K562 (cell line): ENCODE measurements around the gene PCBP4. TPM values are rescaled to one million over a fixed set of nuclear protein-coding genes. Genes with fewer than 3 reads are reported as not detected.

Experiments
- ASH1L ChIP-seq: fragments of 450-650 bp; IDR thresholded peaks from 2 replicates; pipeline ENCODE4 v1.6.1; 2018; ENCODE audit warnings: borderline replicate concordance, mild to moderate bottlenecking, low read depth; ENCODE audit not compliant: partially characterized antibody
- BRD9 ChIP-seq: fragments of 450-650 bp; IDR thresholded peaks from 2 replicates; pipeline ENCODE4 v1.6.1; 2018; ENCODE audit warnings: low read depth; ENCODE audit not compliant: partially characterized antibody
- CHCHD3 ChIP-seq: fragments of 250-450 bp; sonication (Bioruptor Pico); IDR thresholded peaks from 2 replicates; pipeline ENCODE4 v2.1.2; 2022; ENCODE audit warnings: mild to moderate bottlenecking
- CREM ChIP-seq: IDR thresholded peaks from 2 replicates; pipeline ENCODE4 v1.6.1; 2014; ENCODE audit warnings: antibody characterized with exemption, low read depth
- DACH1 ChIP-seq: fragments of 450-650 bp; IDR thresholded peaks from 2 replicates; pipeline ENCODE4 v1.6.1; 2018; ENCODE audit not compliant: partially characterized antibody
- FOXM1 ChIP-seq, 2 experiments: fragments of 450-650 bp in 1 of 2; sonication (generic) in 1 of 2; formaldehyde crosslinking in 1 of 2; IDR thresholded peaks; 2 replicates each; pipeline versions ENCODE4 v1.6.1 to v1.9.0; 2017 to 2022; ENCODE audit warnings: low read depth in 2 of 2, mild to moderate bottlenecking in 2 of 2, missing genetic modification reagents in 1 of 2, moderate library complexity in 1 of 2
- FOXP4 ChIP-seq: sonication (generic); formaldehyde crosslinking; IDR thresholded peaks from 2 replicates; pipeline ENCODE4 v1.8.0; 2022; ENCODE audit warnings: mild to moderate bottlenecking, missing genetic modification reagents, borderline replicate concordance
- JUNB ChIP-seq: fragments of 450-650 bp; formaldehyde crosslinking; conservative IDR thresholded peaks from 2 replicates; pipeline ENCODE4 v1.4.0; 2020; ENCODE audit warnings: mild to moderate bottlenecking
- RBM25 ChIP-seq: fragments of 200-400 bp; formaldehyde crosslinking; IDR thresholded peaks from 2 replicates; pipeline ENCODE4 v1.6.1; 2018; ENCODE audit warnings: low read length, low read depth, moderate library complexity; ENCODE audit not compliant: severe bottlenecking
- RFX1 ChIP-seq: fragments of 450-650 bp; IDR thresholded peaks from 2 replicates; pipeline ENCODE4 v1.6.1; 2016; ENCODE audit warnings: mild to moderate bottlenecking, moderate library complexity
- WHSC1 ChIP-seq: IDR thresholded peaks from one replicate; pipeline ENCODE4 v1.6.1; 2012; ENCODE audit warnings: low read length, control low read depth, inconsistent platforms
- ZNF146 ChIP-seq: IDR thresholded peaks from one replicate; pipeline ENCODE4 v1.6.1; 2018; ENCODE audit warnings: missing compliant biosample characterization; ENCODE audit not compliant: unreplicated experiment
- ZNF232 ChIP-seq: sonication (generic); formaldehyde crosslinking; IDR thresholded peaks from 2 replicates; pipeline ENCODE4 v1.8.0; 2022; ENCODE audit warnings: mild to moderate bottlenecking, missing genetic modification reagents
- ZNF239 ChIP-seq: fragments of 250-450 bp; sonication (Bioruptor Pico); IDR thresholded peaks from 2 replicates; pipeline ENCODE4 v1.4.0; 2020; ENCODE audit warnings: mild to moderate bottlenecking
- ZNF717 ChIP-seq: fragments of 250-450 bp; sonication (Bioruptor Pico); IDR thresholded peaks from 2 replicates; pipeline ENCODE4 v1.5.0; 2021
- polyA plus RNA-seq, 8 experiments: library from polyadenylated mRNA; depleted of rRNA in 4 of 8; stranded (reverse) in 5 of 8; unstranded in 3 of 8; fragments of >200 nt; fragmentation: Nextera tagmentation in 2 of 8; fragmentation: Illumina TruSeq in 1 of 8; extraction: Ambion mirVana in 2 of 8; extraction: Trizol in 1 of 8; gene quantifications; 2 replicates each; pipeline versions ENCODE4 v1.2.1 to v1.2.3, GENCODE V29; 2011 to 2014; ENCODE audit warnings: inconsistent platforms in 1 of 8, missing spikeins in 1 of 8
- total RNA-seq, 7 experiments: library from RNA; depleted of rRNA in 6 of 7; stranded (reverse); fragments of >200 nt in 6 of 7; fragmentation: Illumina TruSeq in 2 of 7; extraction: Trizol in 2 of 7; gene quantifications; 2 replicates each; pipeline versions ENCODE4 v1.2.1 to v1.2.3, GENCODE V29; 2011 to 2021; ENCODE audit warnings: low replicate concordance in 1 of 7
- TF ChIP-seq, protein P1 (sequence below): fragments of 250-450 bp; sonication (Bioruptor Pico); IDR thresholded peaks from 2 replicates; pipeline ENCODE4 v1.4.0; 2020; ENCODE audit warnings: mild to moderate bottlenecking, moderate library complexity, borderline replicate concordance
- TF ChIP-seq, protein P2 (sequence below): fragments of 250-450 bp; sonication (Bioruptor Pico); IDR thresholded peaks from 2 replicates; pipeline ENCODE4 v1.8.0; 2022; ENCODE audit warnings: moderate library complexity, mild to moderate bottlenecking, inconsistent platforms
- TF ChIP-seq, protein P3 (sequence below): sonication (generic); formaldehyde crosslinking; IDR thresholded peaks from 2 replicates; pipeline ENCODE4 v1.8.0; 2023; ENCODE audit warnings: mild to moderate bottlenecking, missing genetic modification reagents

PCBP4 gene
- total and polyA plus RNA-seq, 9 of the 15 experiments (the other 6 are each of a cell fraction or from before 2014, with no cell fraction given) = 0.06 to 5.8 (median 2.6) TPM

DNA sequence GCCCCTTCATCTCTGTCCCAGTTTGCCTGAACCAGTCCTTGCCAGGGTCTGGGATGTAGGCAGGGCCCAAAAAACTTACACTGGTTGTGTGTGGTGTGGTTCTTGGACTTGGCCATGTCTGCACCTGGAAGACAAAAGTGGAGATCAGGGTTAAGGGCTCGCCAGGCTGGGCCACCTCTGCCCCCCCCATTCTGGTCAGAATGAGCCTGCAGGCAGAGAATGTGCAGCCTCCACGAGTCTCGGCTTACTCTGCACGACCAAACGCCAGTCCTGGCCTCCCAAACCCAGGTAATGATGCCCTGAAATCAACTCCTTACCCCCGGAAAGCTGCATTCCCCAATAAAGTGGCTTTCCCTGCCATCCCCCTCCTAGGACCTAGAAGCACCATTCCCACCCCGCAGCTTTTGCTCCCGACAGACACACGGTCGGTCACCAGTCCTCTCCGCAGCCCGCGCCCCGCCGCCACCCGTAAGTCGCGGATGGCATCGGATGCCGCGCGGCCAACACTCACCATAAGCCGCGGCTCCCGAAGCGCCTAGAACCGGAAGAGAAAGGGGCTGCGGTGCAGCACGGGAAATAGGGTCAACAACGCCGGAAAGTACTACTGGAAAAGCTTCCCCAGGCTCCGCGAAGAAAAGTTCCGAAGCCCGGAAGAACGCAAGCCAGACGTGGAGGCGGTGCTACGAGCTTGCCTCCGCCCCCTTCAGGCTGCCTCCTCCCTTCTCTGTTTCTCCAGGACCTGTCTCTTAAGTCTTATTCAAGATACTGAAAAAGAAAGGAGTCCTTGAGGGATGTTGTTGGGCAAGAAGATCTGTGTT, 28.3 kb upstream of the PCBP4 start, which contains the start of gene RPL29 (continued):
- TF ChIP-seq CHCHD3 (no peak), ZNF239 (no peak), WHSC1 (no peak), DACH1 (no peak), ZNF232 (CRISPR knock-in tag) (no peak), FOXM1 (IDR thresholded peaks at IDR 0.05; ENCODE audit: low read depth) (no peak), FOXM1 (CRISPR knock-in tag; IDR thresholded peaks at IDR 0.05; ENCODE audit: low read depth) (no peak), FOXP4 (no peak), ZNF717 (CRISPR knock-in tag) (no peak), ZNF146 (no peak), CREM (peak; percentile 80), ASH1L (no peak), RFX1 (no peak), JUNB (no peak), RBM25 (no peak), BRD9 (peak; percentile 97)
- TF ChIP-seq, protein P1, sequence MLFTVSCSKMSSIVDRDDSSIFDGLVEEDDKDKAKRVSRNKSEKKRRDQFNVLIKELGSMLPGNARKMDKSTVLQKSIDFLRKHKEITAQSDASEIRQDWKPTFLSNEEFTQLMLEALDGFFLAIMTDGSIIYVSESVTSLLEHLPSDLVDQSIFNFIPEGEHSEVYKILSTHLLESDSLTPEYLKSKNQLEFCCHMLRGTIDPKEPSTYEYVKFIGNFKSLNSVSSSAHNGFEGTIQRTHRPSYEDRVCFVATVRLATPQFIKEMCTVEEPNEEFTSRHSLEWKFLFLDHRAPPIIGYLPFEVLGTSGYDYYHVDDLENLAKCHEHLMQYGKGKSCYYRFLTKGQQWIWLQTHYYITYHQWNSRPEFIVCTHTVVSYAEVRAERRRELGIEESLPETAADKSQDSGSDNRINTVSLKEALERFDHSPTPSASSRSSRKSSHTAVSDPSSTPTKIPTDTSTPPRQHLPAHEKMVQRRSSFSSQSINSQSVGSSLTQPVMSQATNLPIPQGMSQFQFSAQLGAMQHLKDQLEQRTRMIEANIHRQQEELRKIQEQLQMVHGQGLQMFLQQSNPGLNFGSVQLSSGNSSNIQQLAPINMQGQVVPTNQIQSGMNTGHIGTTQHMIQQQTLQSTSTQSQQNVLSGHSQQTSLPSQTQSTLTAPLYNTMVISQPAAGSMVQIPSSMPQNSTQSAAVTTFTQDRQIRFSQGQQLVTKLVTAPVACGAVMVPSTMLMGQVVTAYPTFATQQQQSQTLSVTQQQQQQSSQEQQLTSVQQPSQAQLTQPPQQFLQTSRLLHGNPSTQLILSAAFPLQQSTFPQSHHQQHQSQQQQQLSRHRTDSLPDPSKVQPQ (CRISPR knock-in tag) = no peak
- TF ChIP-seq, protein P2, sequence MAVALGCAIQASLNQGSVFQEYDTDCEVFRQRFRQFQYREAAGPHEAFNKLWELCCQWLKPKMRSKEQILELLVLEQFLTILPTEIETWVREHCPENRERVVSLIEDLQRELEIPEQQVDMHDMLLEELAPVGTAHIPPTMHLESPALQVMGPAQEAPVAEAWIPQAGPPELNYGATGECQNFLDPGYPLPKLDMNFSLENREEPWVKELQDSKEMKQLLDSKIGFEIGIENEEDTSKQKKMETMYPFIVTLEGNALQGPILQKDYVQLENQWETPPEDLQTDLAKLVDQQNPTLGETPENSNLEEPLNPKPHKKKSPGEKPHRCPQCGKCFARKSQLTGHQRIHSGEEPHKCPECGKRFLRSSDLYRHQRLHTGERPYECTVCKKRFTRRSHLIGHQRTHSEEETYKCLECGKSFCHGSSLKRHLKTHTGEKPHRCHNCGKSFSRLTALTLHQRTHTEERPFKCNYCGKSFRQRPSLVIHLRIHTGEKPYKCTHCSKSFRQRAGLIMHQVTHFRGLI (CRISPR knock-in tag) = no peak
- TF ChIP-seq, protein P3, sequence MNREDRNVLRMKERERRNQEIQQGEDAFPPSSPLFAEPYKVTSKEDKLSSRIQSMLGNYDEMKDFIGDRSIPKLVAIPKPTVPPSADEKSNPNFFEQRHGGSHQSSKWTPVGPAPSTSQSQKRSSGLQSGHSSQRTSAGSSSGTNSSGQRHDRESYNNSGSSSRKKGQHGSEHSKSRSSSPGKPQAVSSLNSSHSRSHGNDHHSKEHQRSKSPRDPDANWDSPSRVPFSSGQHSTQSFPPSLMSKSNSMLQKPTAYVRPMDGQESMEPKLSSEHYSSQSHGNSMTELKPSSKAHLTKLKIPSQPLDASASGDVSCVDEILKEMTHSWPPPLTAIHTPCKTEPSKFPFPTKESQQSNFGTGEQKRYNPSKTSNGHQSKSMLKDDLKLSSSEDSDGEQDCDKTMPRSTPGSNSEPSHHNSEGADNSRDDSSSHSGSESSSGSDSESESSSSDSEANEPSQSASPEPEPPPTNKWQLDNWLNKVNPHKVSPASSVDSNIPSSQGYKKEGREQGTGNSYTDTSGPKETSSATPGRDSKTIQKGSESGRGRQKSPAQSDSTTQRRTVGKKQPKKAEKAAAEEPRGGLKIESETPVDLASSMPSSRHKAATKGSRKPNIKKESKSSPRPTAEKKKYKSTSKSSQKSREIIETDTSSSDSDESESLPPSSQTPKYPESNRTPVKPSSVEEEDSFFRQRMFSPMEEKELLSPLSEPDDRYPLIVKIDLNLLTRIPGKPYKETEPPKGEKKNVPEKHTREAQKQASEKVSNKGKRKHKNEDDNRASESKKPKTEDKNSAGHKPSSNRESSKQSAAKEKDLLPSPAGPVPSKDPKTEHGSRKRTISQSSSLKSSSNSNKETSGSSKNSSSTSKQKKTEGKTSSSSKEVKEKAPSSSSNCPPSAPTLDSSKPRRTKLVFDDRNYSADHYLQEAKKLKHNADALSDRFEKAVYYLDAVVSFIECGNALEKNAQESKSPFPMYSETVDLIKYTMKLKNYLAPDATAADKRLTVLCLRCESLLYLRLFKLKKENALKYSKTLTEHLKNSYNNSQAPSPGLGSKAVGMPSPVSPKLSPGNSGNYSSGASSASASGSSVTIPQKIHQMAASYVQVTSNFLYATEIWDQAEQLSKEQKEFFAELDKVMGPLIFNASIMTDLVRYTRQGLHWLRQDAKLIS (CRISPR knock-in tag) = peak; percentile 84
